Endometrium (tissue), 2 donors: ENCODE data around the gene MXD3.
"Not testable (repeated sequence)": the region's sequence is repeated elsewhere in the genome, so short reads cannot be mapped to it uniquely, and the experiment has no call there.

ENCODE experiments used
- FAIRE-seq: peaks from 2 replicates; lab custom pipeline; 2012; peaks lifted over from hg19 to GRCh38; lab: Jason Lieb, UNC
- donor health status: control.
- donor health status: control.

Gene MXD3

GRCh38 chr5:177311723-177312648 is at the start of gene MXD3:
Gene MXD3 (minus strand): TSS chr5:177311898. CDS start chr5:177311830, 68 bp downstream.
- no peak for FAIRE-seq

GRCh38 chr5:177360740-177361139 is 49.0 kb upstream of the MXD3 start:
- not testable (repeated sequence) for FAIRE-seq

GRCh38 chr5:177359860-177360259 is 48.2 kb upstream of the MXD3 start:
- FAIRE-seq, result no peak

GRCh38 chr5:177359451-177359851 is 47.8 kb upstream of the MXD3 start:
- no peak for FAIRE-seq

- no peak for FAIRE-seq
Observed at GRCh38 chr5:177358370-177358819, 46.7 kb upstream of the MXD3 start.

- no peak for FAIRE-seq
Observed at GRCh38 chr5:177357459-177358351, 46.0 kb upstream of the MXD3 start, which contains the start of gene RGS14. Gene RGS14 (plus strand): TSS chr5:177357924. CDS start chr5:177358025, 101 bp downstream.

- FAIRE-seq, result no peak
Observed at GRCh38 chr5:177357146-177357458, 45.4 kb upstream of the MXD3 start.

GRCh38 chr5:177356746-177357145 is 45.0 kb upstream of the MXD3 start:
- FAIRE-seq, result no peak

GRCh38 chr5:177355868-177356168 is 44.1 kb upstream of the MXD3 start:
- no peak for FAIRE-seq

GRCh38 chr5:177355162-177355867 is 43.6 kb upstream of the MXD3 start:
- FAIRE-seq, result no peak

- FAIRE-seq, result no peak
Observed at GRCh38 chr5:177354711-177355110, 43.0 kb upstream of the MXD3 start.

GRCh38 chr5:177354256-177354655 is 42.6 kb upstream of the MXD3 start:
- no peak for FAIRE-seq

- FAIRE-seq, result no peak
Observed at GRCh38 chr5:177353093-177353492, 41.4 kb upstream of the MXD3 start.

GRCh38 chr5:177351392-177352329 is 40.0 kb upstream of the MXD3 start, which contains the start of gene LMAN2:
Gene LMAN2 (minus strand): TSS chr5:177351668. CDS start chr5:177351647, 21 bp downstream.
- no peak for FAIRE-seq

- FAIRE-seq, result no peak
Observed at GRCh38 chr5:177350776-177351391, 39.2 kb upstream of the MXD3 start.

GRCh38 chr5:177349762-177350161 is 38.1 kb upstream of the MXD3 start:
- no peak for FAIRE-seq

- FAIRE-seq, result no peak
Observed at GRCh38 chr5:177349362-177349647, 37.6 kb upstream of the MXD3 start.

- FAIRE-seq, result no peak
Observed at GRCh38 chr5:177347699-177348098, 36.0 kb upstream of the MXD3 start.

GRCh38 chr5:177346820-177347219 is 35.1 kb upstream of the MXD3 start:
- no peak for FAIRE-seq

- FAIRE-seq, result no peak
Observed at GRCh38 chr5:177344891-177345290, 33.2 kb upstream of the MXD3 start.

GRCh38 chr5:177343777-177344176 is 32.1 kb upstream of the MXD3 start:
- FAIRE-seq, result no peak
